ENCODE data around the gene FOXP3.

GRCh38 chrX:49268702-49269009, 4.1 kb upstream of the FOXP3 start:
- no peak for TF ChIP-seq MAX (IDR thresholded peaks at IDR 0.05)
- TF ChIP-seq, protein P1, sequence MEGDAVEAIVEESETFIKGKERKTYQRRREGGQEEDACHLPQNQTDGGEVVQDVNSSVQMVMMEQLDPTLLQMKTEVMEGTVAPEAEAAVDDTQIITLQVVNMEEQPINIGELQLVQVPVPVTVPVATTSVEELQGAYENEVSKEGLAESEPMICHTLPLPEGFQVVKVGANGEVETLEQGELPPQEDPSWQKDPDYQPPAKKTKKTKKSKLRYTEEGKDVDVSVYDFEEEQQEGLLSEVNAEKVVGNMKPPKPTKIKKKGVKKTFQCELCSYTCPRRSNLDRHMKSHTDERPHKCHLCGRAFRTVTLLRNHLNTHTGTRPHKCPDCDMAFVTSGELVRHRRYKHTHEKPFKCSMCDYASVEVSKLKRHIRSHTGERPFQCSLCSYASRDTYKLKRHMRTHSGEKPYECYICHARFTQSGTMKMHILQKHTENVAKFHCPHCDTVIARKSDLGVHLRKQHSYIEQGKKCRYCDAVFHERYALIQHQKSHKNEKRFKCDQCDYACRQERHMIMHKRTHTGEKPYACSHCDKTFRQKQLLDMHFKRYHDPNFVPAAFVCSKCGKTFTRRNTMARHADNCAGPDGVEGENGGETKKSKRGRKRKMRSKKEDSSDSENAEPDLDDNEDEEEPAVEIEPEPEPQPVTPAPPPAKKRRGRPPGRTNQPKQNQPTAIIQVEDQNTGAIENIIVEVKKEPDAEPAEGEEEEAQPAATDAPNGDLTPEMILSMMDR (IDR thresholded peaks at IDR 0.05; ENCODE audit: control extremely low read depth in 1 of 3, insufficient read depth in 1 of 3, low read depth in 1 of 3, low read length in 3 of 3): no peak
- no peak for TF ChIP-seq JUND (IDR thresholded peaks at IDR 0.05; ENCODE audit: low read length)
- TF ChIP-seq GABPA (IDR thresholded peaks at IDR 0.05; ENCODE audit: borderline replicate concordance, insufficient read depth, low read length): no peak
- no peak for TF ChIP-seq EP300 (IDR thresholded peaks at IDR 0.05; ENCODE audit: borderline replicate concordance in 1 of 2, low read depth in 2 of 2, low read length in 2 of 2)

All from H1 (cell line).